Measurements from ENCODE around the gene ELANE. TPM values are rescaled to one million over a fixed set of nuclear protein-coding genes. Genes with fewer than 3 reads are reported as not detected.
"Not testable (repeated sequence)": the region's sequence is repeated elsewhere in the genome, so short reads cannot be mapped to it uniquely, and the experiment has no call there.

The ELANE gene
- polyA plus RNA-seq, 3 donors = 0.33 to 0.98 (median 0.34) TPM

DNA sequence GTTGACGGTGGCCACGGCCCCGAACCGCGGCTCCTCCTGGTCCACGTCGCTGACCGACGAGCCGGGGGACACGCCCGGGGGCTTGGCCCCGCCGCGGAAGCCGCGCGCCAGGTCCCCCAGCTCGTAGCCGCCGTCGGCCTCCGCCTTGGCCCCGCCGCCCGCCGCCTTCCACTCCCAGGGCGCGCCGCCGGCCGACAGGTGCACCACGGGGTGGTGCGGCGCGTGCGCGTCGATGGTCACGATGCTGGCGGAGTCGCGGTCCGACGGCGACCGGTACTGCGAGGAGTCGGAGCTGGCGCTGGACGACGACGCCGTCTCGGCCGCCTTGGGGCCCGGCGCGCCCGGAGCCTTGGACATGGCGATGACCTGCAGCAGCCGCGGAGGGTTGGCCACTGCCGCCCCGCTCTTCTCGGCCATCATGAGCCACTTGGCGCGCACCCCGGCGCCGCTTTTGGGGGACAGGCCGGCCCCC, 39.3 kb upstream of the ELANE start:
- no peak for DNase-seq (ENCODE audit: extremely low read depth in 1 of 11, low read depth in 9 of 11, low spot score in 4 of 11)

DNA sequence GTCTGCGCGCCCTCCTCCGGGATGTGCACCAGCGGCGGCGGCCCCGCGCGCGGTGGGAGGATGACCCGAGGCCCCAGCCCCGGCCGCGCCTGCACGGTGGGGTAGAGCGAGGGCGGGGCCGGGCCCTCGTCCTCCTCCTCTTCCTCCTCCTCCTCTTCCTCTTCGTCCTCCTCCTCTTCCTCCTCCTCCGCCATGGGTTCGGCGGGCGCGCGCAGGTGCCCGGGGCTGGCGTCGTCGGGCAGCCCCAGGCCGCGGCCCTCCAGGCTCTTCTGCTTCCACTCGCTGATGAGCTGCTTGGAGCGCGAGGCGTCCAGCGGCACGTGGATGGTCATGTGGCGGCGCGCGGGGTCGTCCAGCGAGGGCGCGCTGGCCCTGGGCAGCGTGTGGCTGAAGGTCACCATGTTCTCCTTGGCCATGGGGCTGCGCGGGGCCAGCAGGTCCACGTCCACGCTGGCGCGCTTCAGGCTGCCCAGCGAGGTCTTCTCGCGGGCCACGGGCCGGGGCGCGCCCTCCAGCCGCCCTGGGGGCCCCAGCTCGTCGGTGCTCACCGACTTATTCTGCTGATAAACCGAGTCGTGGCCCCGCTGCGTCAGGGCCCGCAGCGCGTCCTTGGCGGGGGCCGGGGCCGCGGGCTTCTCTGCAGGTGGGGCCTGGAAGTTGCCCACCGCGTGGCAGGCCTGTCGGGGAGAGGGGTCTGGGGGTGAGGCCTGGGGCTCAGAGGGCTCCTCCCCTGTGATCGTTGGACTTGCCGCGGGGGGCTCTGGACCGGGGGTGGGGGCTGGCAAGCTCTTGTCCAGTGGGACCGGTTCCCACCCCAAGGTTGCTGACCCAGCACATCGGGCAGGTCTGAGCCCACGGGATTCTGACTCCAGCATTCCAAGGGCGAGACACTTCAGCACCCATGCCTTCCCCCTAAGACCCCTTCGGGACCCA, 38.6 kb upstream of the ELANE start:
- no peak for DNase-seq (ENCODE audit: extremely low read depth in 1 of 11, low read depth in 9 of 11, low spot score in 4 of 11)

DNA sequence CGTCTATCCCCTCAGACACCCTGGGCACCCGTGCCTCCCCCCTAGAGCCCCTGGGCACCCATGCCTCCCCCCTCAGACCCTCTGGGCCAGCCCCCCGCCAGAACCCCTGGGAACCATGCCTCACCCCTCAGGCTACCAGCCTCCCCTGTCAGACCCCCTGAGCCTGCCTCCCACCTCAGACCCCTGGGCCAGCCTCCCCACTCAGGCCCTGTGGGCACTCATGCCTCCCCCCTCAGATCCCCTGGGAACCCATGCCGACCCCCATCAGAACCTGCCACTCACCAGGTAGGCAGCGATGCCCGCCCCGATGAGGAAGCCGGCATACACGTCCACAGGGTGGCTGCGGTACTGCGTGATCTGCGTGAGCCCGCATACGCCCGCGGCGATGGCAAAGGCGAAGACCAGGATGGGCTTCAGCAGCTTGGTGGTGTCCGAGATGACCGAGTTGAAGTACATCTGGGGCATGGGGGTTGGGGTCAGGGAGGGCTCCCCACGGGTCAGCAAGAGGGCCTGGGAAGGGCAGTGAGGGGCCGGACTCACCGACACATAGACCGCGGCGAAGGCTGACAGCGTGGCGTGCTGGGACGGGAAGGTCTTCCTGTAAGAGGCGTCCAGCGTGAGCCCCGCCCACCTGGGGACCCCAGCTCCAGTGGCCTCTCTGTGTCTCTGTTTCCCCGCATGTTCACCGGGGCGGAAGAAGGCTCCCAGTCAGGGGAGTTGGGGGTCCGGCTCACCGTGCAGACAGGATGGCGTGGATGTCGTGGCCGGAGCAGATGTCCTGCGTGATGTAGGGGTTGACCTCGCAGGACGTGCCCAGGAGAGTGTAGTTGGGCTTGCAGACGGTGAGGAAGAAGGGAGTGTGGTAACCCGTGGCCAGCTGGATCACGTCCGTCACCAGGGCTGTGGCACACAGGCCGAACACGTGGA, 37.7 kb upstream of the ELANE start:
- DNase-seq (ENCODE audit: extremely low read depth in 1 of 11, low read depth in 9 of 11, low spot score in 4 of 11) = no peak

DNA sequence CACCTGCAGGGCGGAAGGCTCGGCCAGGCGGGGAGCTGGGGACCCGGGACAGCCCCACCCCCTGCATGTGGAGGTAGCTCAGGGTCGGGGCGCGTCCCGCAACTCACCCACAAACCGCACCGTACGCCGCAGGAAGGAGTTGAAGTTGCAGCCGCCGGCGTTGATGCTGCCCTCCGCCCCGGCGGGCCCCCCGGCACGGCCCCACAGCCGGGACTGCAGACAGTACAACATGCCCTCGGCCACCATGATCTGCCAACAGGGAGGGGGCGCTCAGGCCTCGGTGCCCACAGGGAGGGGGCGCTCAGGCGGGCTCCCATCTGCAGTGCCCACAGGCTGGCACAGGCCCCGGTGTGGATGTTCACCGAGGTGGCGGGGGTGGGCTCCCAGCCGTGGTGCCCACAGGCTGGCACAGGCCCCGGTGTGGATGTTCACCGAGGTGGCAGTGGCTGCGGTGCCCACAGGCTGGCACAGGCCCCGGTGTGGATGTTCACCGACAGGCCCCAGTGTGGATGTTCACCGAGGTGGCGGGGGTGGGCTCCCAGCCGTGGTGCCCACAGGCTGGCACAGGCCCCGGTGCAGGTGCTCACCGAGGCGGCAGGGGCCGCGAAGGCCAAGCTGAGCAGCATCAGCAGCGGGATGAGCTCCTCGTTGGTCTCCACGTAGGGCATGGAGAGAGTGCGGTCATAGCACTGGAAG, 36.9 kb upstream of the ELANE start:
- DNase-seq (ENCODE audit: extremely low read depth in 1 of 11, low read depth in 9 of 11, low spot score in 4 of 11) = no peak

DNA sequence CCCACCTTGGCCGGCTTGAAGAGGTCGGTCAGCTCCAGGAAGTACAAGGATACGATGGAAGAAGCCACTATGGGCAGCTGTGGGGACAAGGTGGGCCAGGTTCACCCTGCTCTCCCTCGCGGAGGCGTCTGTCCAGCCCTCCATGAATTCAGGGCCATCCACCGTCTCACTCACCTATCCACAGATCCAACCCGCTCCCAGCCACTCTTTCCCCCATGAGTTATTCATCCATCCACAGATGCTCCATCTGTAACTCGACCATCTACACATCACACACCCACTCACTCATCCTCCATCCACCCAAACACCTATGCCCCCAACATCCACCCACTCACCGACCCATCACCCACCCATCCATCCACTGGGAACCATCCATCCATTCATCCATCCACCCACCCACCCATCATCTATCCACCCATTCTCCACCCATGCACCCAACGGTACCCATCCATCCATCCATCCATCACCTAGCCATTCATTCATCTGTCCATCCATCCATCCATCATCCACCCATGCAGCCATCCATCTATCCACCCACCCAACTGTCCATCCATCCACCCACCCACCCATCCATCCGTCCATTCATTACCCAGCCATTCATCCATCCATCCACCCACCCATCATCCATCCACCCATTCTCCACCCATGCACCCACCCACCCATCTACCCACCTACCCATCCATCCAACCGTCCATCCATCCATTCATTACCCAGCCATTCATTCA, 36.2 kb upstream of the ELANE start:
- DNase-seq (ENCODE audit: extremely low read depth in 1 of 11, low read depth in 9 of 11, low spot score in 4 of 11) = no peak

DNA sequence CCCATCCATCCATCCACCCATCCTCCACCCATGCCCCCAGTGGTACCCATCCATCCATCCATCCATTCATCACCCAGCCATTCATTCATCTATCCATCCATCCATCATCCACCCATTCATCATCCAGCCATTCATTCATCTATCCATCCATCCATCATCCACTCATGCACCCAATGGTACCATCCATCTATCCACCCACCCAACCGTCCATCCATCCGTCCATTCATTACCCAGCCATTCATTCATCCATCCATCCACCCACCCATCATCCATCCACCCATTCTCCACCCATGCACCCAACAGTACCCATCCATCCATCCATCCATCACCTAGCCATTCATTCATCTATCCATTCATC, 35.6 kb upstream of the ELANE start:
- no peak for DNase-seq (ENCODE audit: extremely low read depth in 1 of 11, low read depth in 9 of 11, low spot score in 4 of 11)

DNA sequence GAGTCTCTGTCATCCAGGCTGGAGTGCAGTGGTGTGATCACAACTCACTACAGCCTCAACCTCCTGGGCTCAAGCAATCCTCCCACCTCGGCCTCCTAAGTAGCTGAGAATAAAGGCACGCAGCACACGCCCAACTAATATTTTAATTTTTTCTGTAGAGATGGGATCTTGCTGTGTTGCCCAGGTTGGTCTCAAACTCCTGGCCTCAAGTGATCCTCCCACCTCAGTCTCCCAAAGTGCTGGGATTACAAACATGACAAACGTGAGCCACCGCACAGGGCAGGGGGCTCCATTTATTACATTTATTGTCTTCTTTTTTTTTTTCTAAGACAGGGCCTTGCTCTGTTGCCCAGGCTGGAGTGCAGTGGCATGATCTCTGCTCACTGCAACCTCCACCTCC, 31.9 kb upstream of the ELANE start:
- not testable (repeated sequence) for DNase-seq (ENCODE audit: extremely low read depth in 1 of 11, low read depth in 9 of 11, low spot score in 4 of 11)

DNA sequence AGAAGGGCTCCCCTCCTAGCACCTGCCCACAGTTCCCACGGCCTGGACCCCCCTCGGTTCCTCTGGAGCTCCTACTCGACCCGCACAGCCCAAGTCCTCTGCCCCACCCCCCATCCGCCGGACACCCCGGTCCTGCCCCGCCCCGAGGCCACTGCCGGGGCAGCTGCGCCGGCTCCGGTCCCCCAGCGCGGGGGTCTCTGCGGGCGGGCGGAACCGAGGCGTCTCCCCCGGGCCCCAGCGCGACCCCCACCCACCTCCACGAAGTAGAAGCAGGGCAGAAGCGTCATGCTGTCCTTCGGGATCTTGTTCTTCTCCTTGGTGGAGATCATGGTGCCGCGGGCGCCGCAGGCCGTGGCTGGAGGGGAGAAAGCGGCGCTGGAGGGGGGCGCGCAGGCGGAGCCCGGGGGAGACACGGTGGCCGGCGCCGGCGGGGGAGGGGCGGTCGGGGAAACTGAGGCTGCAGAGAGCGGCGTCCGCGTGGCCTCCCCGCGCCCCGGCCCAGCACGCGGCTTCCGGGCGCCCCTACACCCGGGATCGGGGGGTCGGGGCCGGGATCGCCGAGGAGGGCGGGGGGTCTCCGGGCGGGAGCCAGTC, 30.8 kb upstream of the ELANE start:
- DNase-seq (ENCODE audit: extremely low read depth in 1 of 11, low read depth in 9 of 11, low spot score in 4 of 11) = no peak

DNA sequence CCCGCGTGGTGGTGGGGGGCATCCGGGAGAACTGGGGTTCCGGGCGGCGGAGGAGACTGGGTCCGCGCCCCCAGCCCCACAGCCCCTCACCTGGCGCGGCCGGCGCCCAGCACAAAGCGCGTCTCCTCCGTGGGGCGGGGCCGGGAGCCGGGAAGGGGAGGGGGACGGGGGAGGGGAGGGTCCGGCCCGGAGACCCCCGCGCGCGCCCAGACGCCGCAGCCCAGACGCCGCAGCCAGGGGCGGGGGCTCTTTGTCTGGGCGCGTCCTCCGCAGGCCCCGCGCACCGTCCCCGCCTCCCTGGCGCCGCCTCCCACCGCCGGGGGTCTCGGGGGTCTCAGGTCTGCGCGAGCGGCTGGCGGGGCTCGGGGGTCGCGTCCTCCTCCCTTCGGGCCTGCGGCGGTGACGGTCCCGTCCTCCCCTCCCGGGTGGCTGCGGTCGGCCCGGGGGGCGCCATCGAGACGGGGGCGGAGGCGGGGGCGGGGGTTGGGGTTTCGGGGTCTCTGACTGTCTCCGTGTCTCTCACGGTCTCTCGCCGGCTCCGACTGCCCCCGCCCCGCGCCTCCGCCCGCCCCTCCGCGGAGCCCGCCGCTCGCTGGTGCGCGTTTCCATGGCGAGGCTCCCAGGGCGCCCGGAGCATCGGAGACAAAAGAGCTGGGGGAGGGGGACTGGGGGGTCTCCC, 30.1 kb upstream of the ELANE start, which contains the start of gene PLPPR3:
Gene PLPPR3, minus strand, starts transcription at position 131 of the 679 bp plus-strand sequence. CDS start 396 bp downstream, outside the sequence.
- no peak for DNase-seq (ENCODE audit: extremely low read depth in 1 of 11, low read depth in 9 of 11, low spot score in 4 of 11)

DNA sequence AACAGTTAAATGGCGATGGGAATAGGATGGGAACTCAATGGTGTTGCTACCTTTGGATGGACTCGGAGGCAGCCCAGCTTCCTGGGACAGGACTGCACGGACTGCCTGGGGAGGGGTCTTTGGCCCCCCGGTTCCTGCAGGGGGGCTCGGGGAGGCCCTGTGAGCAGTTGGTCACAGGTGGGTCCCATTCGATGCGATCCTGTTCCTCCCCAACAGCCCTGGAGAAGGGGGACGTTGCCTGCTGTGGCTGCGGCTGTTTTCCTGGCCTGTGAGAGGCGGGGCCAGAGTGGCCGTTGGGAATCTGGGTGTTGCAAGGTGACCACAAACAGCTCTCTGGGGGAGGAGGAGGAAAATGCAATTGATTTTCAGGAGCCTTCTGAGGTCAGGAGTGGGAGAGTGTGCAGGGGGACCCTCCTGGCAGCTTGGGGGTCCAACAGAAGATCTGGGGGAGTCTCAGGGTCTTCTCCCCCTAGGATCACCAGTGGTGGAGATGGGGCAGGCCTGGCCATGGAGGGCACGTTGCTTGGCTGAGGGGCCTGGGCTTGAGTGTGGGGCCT, 28.5 kb upstream of the ELANE start:
- DNase-seq (ENCODE audit: extremely low read depth in 1 of 11, low read depth in 9 of 11, low spot score in 4 of 11) = no peak

DNA sequence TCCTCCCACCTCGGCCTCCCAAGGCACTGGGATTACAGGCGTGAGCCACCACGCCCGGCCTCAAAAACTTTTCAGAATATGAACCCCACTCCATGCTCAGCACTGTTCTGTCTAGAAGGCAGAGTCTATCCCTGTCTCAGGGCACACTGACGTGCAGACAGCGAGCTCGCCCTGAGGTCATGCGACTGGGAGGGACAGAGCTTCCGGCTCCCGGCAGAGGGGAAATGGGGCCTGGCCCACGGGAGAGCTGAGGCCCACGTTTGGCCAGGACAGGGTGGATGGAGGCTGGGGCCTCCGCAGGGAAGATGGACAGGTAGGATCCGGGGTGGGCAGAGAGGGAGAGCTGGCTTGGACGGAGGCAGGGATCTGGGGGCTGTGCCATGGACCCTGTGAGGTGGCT, 27.2 kb upstream of the ELANE start:
- no peak for DNase-seq (ENCODE audit: extremely low read depth in 1 of 11, low read depth in 9 of 11, low spot score in 4 of 11)

DNA sequence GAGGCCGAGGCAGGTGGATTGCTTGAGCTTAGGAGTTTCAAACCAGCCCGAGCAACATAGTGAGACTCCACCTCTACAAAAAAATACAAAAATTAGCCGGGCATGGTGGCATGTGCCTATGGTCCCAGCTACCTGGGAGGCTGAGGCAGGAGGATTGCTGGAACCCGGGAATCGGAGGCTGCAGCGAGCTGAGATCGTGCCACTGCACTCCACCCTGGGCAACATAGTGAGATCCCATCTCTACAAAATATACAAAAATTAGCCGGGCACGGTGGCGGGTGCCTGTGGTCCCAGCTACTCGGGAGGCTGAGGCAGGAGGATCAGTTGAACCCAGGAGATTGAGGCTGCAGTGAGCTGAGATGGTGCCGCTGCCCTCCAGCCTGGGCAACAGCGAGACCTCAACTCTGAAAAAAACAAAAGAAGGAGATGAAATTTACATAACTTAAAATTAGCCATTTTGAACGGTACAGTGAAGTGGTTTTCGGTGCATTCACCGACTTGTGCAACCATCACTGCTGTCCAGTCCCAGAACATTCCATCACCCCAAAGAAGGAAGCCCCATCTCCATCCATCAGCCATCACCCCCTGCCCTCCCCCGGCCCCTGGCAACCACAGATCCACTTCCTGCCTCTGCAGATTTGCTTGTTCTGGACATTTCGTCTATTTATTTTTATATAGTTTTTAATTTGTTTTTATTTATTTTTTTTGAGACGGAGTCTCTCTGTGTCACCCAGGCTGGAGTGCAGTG, 26.0 kb upstream of the ELANE start:
- no peak for DNase-seq (ENCODE audit: extremely low read depth in 1 of 11, low read depth in 9 of 11, low spot score in 4 of 11)

DNA sequence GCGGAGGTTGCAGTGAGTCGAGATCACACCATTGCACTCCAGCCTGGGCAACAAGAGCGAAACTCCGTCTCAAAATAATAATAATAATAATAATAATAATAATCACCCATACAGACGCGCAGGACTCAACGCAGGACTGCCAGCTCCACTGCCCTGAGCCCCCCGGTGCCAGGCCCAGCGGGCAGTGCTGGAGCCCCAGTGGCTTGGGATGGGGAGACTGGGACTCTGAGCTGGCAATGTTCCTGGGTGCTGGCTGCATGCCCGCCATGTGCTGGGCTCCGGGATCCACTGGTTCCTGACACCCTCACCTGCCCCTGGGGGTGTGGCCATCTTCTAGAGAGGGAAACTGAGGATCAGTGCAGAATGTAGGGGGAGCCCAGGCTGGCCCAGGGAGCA, 24.8 kb upstream of the ELANE start:
- no peak for DNase-seq (ENCODE audit: extremely low read depth in 1 of 11, low read depth in 9 of 11, low spot score in 4 of 11)

DNA sequence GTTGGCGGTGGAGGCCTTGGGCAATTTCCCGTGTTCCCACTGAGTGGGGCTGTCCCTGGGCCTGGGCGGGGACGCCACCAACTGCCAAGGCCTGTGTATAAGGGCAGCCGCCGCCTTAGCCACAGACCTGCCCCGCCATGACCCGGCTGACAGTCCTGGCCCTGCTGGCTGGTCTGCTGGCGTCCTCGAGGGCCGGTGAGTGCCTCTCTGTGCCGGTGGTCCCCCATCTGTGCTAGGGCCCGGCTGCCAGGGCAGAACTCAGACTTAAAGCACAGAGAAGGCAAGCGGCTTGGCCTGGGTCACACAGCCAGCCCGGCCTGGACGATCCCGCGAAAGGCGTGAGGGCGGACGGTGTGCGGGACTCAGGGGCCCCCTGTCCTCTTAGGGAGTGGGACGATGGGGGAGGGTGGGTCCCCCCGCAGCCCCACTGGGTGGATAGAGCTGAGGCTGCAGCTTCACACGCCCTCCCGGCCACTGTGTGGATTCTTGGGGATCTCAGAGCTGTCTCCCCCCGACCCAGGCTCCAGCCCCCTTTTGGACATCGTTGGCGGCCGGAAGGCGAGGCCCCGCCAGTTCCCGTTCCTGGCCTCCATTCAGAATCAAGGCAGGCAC, 24.3 kb upstream of the ELANE start, which contains the start of gene AZU1:
Gene AZU1, plus strand, starts transcription at position 128 of the 612 bp plus-strand sequence. Its CDS starts 10 bp downstream, at position 138.
- DNase-seq (ENCODE audit: extremely low read depth in 1 of 11, low read depth in 9 of 11, low spot score in 4 of 11) = no peak

DNA sequence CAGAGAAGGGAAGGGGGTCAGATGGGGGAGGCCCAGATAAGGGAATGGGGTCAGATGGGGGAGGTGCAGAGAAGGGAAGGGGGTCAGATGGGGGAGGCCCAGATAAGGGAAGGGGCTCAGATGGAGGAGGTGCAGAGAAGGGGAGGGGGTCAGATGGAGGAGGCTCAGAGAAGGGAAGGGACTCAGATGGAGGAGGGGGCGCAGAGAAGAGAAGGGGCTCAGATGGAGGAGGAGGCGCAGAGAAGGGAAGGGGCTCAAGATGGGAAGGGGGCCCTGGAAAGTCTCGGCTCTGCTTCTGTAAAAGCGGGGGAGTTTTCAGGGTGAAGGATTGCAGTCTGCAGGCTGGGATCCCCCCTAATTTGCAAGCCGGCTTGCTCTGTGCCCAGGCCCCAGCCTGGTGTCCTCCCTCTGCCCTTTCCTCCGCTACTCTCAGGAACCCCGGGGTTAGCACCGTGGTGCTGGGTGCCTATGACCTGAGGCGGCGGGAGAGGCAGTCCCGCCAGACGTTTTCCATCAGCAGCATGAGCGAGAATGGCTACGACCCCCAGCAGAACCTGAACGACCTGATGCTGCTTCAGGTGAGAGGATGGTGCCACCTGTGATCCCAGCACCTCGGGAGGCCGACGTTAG, 22.9 kb upstream of the ELANE start:
- DNase-seq (ENCODE audit: extremely low read depth in 1 of 11, low read depth in 9 of 11, low spot score in 4 of 11) = no peak

Measured in renal cortex interstitium (tissue), 11 donors.